Measurements from ENCODE around the gene ATAD3B.

- TF ChIP-seq CTCF (optimal IDR thresholded peaks at IDR 0.05 in 1 of 3, IDR thresholded peaks at IDR 0.05 in 1 of 3, conservative IDR thresholded peaks at IDR 0.05 in 1 of 3; ENCODE audit: extremely low read depth in 1 of 3, insufficient read depth in 2 of 3, low read length in 3 of 3) (no peak), EZH2 (IDR thresholded peaks at IDR 0.05; ENCODE audit: low read length) (no peak)
These were observed 31.9 kb upstream of the ATAD3B start for GRCh38 chr1:1439546-1440261.
